GM12891 (cell line): ENCODE results near the gene ANKRD44.

Source experiments
- DNase-seq: peaks from one replicate; pipeline ENCODE4 v3.0.0; 2011; ENCODE audit warnings: low spot score; ENCODE audit not compliant: insufficient read length
- FAIRE-seq: peaks from 2 replicates; lab custom pipeline; 2011; peaks lifted over from hg19 to GRCh38; lab: Jason Lieb, UNC
- PAX5 ChIP-seq: IDR thresholded peaks from 2 replicates; pipeline ENCODE4 v1.6.1; 2011; ENCODE audit warnings: low read length, moderate library complexity, mild to moderate bottlenecking; ENCODE audit not compliant: insufficient read depth, severe bottlenecking
- POLR2A ChIP-seq: IDR thresholded peaks from 2 replicates; pipeline ENCODE4 v1.6.1; 2011; ENCODE audit warnings: low read depth, low read length, control low read depth
- POLR2AphosphoS5 ChIP-seq: IDR thresholded peaks from 2 replicates; pipeline ENCODE4 v1.6.1; 2011; ENCODE audit warnings: low read depth, low read length, control low read depth
- POU2F2 ChIP-seq: IDR thresholded peaks from 2 replicates; pipeline ENCODE4 v1.6.1; 2011; ENCODE audit warnings: low read depth, mild to moderate bottlenecking, control low read depth, low read length, moderate library complexity
- SPI1 ChIP-seq: IDR thresholded peaks from 2 replicates; pipeline ENCODE4 v1.6.1; 2011; ENCODE audit warnings: low read depth, low read length, control low read depth
- TAF1 ChIP-seq: IDR thresholded peaks from 2 replicates; pipeline ENCODE4 v1.6.1; 2011; ENCODE audit warnings: low read depth, low read length, control low read depth

Gene ANKRD44

GRCh38 chr2:196966061-196966460 is 344.5 kb downstream of the ANKRD44 start:
- DNase-seq: no peak
- FAIRE-seq: no peak
- TF ChIP-seq POU2F2: no peak
- TF ChIP-seq POLR2A: no peak
- no peak for TF ChIP-seq TAF1
- TF ChIP-seq POLR2AphosphoS5: no peak
- no peak for TF ChIP-seq PAX5
- no peak for TF ChIP-seq SPI1

- no peak for TF ChIP-seq POLR2AphosphoS5
- TF ChIP-seq TAF1: no peak
- TF ChIP-seq POLR2A: no peak
- no peak for TF ChIP-seq PAX5
- no peak for TF ChIP-seq SPI1
- FAIRE-seq (no peak), DNase-seq (no peak)
Observed at GRCh38 chr2:196965651-196966050, 344.9 kb downstream of the ANKRD44 start.

DNA sequence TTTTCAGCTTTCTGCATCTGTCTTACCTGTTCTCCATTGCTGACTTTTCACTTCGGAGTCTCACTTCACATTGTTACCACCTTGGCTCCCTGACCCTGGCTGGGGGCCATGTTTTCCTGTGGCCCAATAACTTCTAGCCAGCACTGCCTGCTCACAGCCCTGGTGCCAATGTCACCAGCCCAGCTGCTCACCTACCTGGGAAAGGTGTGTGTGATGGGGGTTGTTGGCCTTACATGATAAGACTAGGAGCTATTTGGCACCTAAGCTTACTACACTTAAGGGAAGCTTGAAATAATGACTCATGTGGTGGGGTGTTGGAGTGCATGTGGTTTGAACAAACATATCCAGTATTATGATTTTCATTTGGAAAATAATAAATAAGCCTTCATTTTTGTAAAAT is 346.6 kb downstream of the ANKRD44 start:
- peak; percentile 52 for FAIRE-seq
- no peak for DNase-seq
- TF ChIP-seq POLR2A: no peak

- no peak for TF ChIP-seq POU2F2
- no peak for TF ChIP-seq PAX5
- no peak for TF ChIP-seq POLR2AphosphoS5
- TF ChIP-seq POLR2A: no peak
- TF ChIP-seq TAF1: no peak
- no peak for TF ChIP-seq SPI1
- no peak for DNase-seq
- no peak for FAIRE-seq
Observed at GRCh38 chr2:196963043-196963442, 347.5 kb downstream of the ANKRD44 start.

- DNase-seq: no peak
- TF ChIP-seq POLR2A (no peak), POU2F2 (no peak), SPI1 (no peak), TAF1 (no peak), POLR2AphosphoS5 (no peak), PAX5 (no peak)
- no peak for FAIRE-seq
Observed at GRCh38 chr2:196962325-196962724, 348.3 kb downstream of the ANKRD44 start.

GRCh38 chr2:196961889-196962288 is 348.7 kb downstream of the ANKRD44 start:
- TF ChIP-seq TAF1 (no peak), SPI1 (peak; percentile 12; the same call in 1 of the 2 replicates)
- FAIRE-seq (peak; percentile 98), DNase-seq (peak; percentile 5)

DNA sequence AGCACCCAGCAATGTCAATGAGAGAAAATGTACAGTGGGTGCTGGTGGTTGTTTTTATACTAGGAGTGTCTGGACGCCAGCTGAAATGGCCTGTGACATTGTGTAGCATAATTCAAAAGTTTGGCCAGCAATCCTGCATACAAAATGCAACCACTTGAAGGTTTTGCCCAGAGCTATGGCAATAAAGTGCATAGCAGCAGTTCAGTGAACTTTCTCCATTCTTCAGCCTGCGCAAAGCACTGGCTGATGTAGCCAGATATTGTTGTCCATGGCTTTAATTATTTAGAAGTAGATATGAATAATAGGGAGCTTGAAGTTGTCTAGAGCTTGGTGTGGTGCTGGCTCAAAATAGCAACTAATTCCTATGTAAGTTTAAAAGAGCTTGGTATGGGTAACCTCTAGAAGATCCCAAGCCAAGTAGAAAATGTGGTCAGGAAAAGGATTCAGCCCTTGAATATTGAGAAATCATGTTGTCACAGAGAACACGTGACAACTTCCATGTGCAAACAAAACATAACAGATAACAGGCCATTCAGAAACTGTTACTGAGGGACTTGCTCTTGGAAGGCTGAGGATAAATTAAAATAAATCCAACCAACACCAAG is 350.7 kb downstream of the ANKRD44 start:
- no peak for TF ChIP-seq PAX5
- TF ChIP-seq TAF1: no peak
- no peak for TF ChIP-seq POLR2AphosphoS5
- no peak for TF ChIP-seq POU2F2
- TF ChIP-seq POLR2A: no peak
- TF ChIP-seq SPI1: no peak
- FAIRE-seq (no peak), DNase-seq (no peak)

- FAIRE-seq (no peak), DNase-seq (no peak)
- TF ChIP-seq PAX5 (no peak), POU2F2 (no peak), SPI1 (no peak), TAF1 (no peak), POLR2AphosphoS5 (no peak), POLR2A (no peak)
Observed at GRCh38 chr2:196959281-196959680, 351.3 kb downstream of the ANKRD44 start.

- no peak for FAIRE-seq
Observed at GRCh38 chr2:196957881-196958525, 352.6 kb downstream of the ANKRD44 start.

GRCh38 chr2:196957442-196957841 is 353.1 kb downstream of the ANKRD44 start:
- TF ChIP-seq POLR2A (no peak), PAX5 (no peak), TAF1 (no peak)
- FAIRE-seq: no peak
- no peak for DNase-seq

More at GRCh38 chr2:196957881-196958525, 352.6 kb downstream of the ANKRD44 start:
- TF ChIP-seq TAF1 (no peak), SPI1 (no peak), PAX5 (no peak), POLR2AphosphoS5 (no peak), POU2F2 (no peak), POLR2A (no peak)
- no peak for DNase-seq
